ENCODE data around the gene LRMDA.

LRMDA gene

GRCh38 chr10:75944061-75944460 lies 512.6 kb downstream of the LRMDA start:
- H3K4me3 ChIP-seq, result no peak overlapping the region
- no peaks in the 10 kb centered on the region for H3K36me3 ChIP-seq
- DNase-seq, result no peak
- TF ChIP-seq CTCF (IDR thresholded peaks at IDR 0.05), result no peak
- H3K27ac ChIP-seq, result no peak overlapping the region
- H3K27me3 ChIP-seq, result no peaks in the 10 kb centered on the region
- peaks cover 0 to 8% (median 0%) of the 10 kb centered on the region in 3 donors for H3K9me3 ChIP-seq
- no peaks in the 10 kb centered on the region for H3K4me1 ChIP-seq
- intact Hi-C loops (cut with DNase I; ENCODE audit: low total_unique reads), result no loop called here

- no peak for TF ChIP-seq CTCF (IDR thresholded peaks at IDR 0.05)
- Histone ChIP-seq H3K36me3 (no peaks in the 10 kb centered on the region), H3K4me1 (no peaks in the 10 kb centered on the region), H3K4me3 (no peak overlapping the region), H3K27me3 (no peaks in the 10 kb centered on the region), H3K9me3 (peaks cover 0 to 8% (median 0%) of the 10 kb centered on the region in 3 donors), H3K27ac (no peak overlapping the region)
- no peak for DNase-seq
- intact Hi-C loops (cut with DNase I; ENCODE audit: low total_unique reads), result no loop called here
These were observed 517.2 kb downstream of the LRMDA start for GRCh38 chr10:75948583-75948982.

- DNase-seq, result no peak
- TF ChIP-seq CTCF (IDR thresholded peaks at IDR 0.05), result no peak
- Histone ChIP-seq H3K4me1 (no peaks in the 10 kb centered on the region), H3K27ac (no peak overlapping the region), H3K36me3 (no peaks in the 10 kb centered on the region), H3K9me3 (peaks cover 0 to under 1% (median 0%) of the 10 kb centered on the region in 3 donors), H3K27me3 (no peaks in the 10 kb centered on the region), H3K4me3 (no peak overlapping the region)
- intact Hi-C loops (cut with DNase I; ENCODE audit: low total_unique reads), result no loop called here
These were observed 518.9 kb downstream of the LRMDA start for GRCh38 chr10:75950307-75950706.

- DNase-seq, result no peak
- H3K27ac ChIP-seq, result no peak overlapping the region
- H3K9me3 ChIP-seq, result no peaks in the 10 kb centered on the region
- no peaks in the 10 kb centered on the region for H3K4me1 ChIP-seq
- no peak for TF ChIP-seq CTCF (IDR thresholded peaks at IDR 0.05)
- H3K36me3 ChIP-seq, result no peaks in the 10 kb centered on the region
- no peaks in the 10 kb centered on the region for H3K27me3 ChIP-seq
- intact Hi-C loops (cut with DNase I; ENCODE audit: low total_unique reads), result no loop called here
- H3K4me3 ChIP-seq, result no peak overlapping the region
These were observed 519.7 kb downstream of the LRMDA start for GRCh38 chr10:75950997-75951589.

GRCh38 chr10:75951627-75952026 lies 520.2 kb downstream of the LRMDA start:
- no peaks in the 10 kb centered on the region for H3K27me3 ChIP-seq
- no peak overlapping the region for H3K4me3 ChIP-seq
- no peak for DNase-seq
- H3K4me1 ChIP-seq, result no peaks in the 10 kb centered on the region
- no peak for TF ChIP-seq CTCF (IDR thresholded peaks at IDR 0.05)
- intact Hi-C loops (cut with DNase I; ENCODE audit: low total_unique reads), result no loop called here
- H3K36me3 ChIP-seq, result no peaks in the 10 kb centered on the region
- H3K9me3 ChIP-seq, result no peaks in the 10 kb centered on the region
- H3K27ac ChIP-seq, result no peak overlapping the region

GRCh38 chr10:75952093-75952492 lies 520.7 kb downstream of the LRMDA start:
- no peak overlapping the region for H3K4me3 ChIP-seq
- H3K27ac ChIP-seq, result no peak overlapping the region
- H3K4me1 ChIP-seq, result no peaks in the 10 kb centered on the region
- no peaks in the 10 kb centered on the region for H3K36me3 ChIP-seq
- H3K9me3 ChIP-seq, result no peaks in the 10 kb centered on the region
- DNase-seq, result no peak
- no peaks in the 10 kb centered on the region for H3K27me3 ChIP-seq
- intact Hi-C loops (cut with DNase I; ENCODE audit: low total_unique reads), result no loop called here
- TF ChIP-seq CTCF (IDR thresholded peaks at IDR 0.05), result no peak

Data from tibial artery (tissue), 4 donors.